GM21515 (cell line): Measurements from ENCODE around the gene TSPAN11.

Source experiments
- ATAC-seq: cut with Tn5 transposase; IDR thresholded peaks from one replicate; pipeline ENCODE4 v1.9.1; 2021; ENCODE audit not compliant: unreplicated experiment

TSPAN11 gene

DNA sequence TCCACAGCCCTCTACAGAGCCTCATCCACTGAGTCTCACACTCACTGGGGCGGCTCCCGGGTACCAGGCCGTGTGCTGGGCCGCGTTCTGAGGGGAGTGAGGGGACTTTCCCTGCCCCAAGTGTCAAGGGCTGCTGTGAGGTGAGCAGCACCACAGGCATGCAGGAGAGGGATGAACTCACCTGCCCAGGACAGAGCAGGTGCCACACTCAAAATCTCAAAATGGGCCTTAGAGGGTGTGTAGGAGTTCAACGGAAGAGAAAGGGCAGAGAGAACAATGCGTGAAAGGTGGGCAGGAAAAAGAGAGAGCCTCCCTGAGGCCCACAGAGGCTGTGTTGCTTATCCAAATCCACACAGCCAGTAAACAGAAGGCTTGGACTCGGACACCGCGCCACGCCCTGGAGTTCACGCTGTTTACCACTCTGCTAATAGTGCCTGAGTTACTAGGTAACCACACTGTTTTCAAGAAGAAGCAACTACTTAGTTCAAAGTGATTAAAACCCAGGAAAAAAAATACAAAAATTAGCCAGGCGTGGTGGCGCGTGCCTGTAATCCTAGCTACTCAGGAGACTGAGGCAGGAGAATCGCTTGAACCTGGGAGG is 32.7 kb downstream of the TSPAN11 start:
- no peak for ATAC-seq

DNA sequence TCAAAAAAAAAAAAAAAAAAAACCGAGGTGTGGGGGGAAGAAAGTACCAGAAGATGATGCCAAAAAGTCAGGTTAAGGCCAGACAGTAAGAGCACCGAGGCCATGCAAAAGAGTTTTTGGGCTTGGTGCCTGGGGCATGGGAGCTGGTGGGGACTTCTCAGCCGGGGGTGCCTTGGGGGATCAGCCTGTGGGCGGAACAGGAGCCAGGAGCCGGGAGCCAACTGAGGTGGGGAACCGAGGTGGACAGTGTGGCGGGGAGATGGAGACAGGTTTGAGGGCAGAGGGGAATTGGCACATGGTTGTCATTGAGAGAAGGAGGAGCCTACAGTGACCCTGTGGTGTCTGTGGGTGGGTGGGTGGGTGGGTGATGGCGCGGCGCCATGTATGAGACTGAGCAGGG is 33.2 kb downstream of the TSPAN11 start:
- no peak for ATAC-seq

DNA sequence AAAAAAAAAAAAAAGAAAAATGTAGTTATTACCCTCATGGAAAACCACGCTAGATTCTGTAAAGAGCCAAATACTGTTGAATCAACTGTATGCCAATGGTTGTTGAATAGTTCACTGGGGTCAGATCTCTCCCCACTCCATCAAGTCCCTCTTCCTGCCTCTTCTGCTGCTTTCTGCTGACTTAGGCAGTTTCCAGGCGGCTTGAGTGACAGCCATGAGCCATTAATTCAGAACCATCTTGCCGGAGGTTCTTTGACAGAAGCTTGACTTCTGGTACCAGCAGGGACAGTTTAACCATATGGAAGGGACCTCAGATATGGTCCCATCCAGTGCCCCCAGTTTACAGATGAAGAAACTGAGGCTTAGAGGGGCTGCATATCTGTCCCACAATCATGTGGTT is 34.5 kb downstream of the TSPAN11 start:
- no peak for ATAC-seq

DNA sequence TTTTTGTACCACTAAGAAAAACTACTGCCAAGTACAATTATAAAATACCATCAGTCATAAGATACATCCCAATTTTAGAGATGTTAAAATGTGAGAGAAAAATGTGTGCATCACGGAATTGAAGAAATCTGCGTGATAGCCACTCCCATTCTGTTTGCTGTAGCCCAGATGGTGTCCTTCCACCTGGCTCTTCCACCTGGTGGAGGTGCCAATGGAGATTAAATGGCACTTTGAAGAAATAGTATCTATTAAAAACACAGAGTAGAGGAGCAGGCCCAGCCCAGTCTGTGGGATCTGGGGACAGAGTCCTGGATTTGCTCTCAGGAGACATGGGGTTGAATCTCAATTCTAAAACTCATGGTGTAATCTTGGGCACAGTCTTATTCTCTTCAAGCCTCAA is 35.5 kb downstream of the TSPAN11 start:
- no peak for ATAC-seq

DNA sequence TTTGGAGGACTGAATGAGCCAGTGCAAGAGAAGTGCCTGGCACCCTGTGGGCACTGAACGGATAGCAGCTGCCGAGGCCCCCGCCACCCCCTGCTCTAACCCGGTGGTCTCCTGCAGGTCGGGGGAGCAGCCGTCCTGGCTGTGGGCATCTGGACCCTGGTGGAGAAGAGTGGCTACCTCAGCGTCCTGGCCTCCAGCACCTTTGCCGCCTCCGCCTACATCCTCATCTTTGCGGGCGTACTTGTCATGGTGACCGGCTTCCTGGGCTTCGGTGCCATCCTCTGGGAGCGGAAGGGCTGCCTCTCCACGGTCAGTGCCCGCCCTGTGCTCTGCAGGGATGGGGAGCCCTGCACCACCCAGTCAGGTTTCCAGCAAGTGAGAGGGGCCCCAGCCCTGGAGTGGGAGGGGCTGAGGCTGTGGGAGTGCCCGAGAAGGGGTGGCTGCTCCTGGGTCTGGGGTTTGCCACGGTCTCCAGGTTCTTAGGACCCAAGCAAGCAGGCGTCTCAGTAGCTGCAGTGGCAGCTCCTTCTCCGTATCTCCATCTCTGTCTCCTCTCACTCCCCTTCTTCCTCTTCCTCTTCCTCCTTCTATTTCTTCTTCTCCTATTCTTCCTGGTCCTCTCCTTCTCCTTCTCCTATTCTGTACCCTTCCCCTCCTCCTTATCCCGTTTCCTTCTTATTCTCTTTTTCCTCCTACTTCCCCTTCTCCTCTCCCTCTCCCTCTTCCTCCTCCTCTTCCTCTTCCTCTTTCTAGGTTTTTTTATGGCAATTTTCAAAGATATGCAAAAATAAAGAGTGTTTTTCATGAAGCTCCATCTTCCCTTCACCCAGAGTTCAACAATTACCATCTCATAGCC is 37.4 kb downstream of the TSPAN11 start:
- no peak for ATAC-seq

DNA sequence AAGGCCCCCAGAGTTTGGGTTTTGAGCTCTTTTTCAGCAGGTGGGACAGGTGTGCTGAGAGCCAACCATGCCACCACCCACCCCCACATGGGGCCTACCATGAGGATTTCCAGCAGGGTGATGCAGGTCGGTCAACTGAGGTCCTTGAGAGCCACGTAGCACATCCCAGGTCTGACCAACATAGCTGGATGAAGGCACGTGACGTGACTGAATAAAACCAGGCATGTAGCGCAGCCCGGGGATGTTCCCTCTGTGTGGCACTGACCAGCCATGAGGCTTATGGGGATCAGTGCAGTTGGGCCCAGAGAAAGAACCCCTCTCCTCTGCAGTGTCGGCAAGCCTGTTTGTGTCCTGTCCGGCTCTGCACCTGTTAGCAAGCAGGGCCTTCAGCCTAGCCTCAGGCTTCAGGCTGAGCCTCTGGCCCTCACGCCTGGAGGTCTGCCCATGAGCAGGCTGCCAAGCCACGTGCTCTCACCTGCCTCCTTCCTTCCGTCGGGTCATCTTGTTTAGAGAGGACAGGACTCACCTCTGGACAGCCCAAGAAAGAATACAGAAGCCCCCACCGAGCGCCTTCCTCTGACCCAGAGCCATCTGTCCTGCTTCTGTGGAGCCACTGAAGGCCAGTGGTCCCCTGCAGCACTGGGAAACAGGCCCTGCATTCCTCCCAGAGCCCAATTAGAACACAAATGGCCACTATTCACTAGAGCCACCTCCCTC is 38.5 kb downstream of the TSPAN11 start:
- ATAC-seq = no peak

DNA sequence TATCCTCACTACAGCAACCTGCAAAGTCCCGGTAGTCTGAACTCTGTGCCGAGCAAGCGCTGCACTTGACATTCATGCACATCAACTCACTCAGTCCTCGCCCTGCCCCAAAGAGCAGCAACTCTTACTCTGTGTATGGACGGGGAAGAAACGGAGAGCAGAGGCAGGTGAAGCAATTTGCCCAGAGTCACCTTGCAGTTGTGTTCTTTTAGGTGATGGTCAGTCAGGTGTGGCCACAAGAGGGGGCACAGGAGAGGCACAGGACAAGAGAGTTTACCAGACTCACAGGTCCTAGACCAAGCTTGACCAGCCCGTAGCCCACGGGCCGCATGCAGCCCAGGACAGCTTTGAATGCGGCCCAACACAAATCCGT is 39.1 kb downstream of the TSPAN11 start:
- no peak for ATAC-seq

DNA sequence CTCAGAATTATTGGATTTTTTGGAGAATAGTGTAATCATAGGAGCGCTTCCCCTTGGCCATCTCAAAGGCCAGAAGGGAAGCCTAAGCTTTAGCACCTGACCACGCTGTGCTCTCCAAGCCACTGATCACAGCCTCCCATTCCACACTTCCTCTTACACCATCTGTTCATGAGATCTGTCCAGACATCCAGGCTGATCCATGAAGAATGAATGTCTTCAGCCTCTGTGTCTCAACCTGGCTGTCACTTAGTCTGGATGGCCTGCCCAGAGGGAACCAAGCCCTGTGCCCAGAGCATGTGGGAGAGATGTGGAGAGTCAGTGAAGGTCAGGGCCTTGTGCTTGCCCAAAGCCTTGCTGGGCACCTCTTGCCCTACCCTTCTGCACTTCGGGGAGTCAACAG is 40.5 kb downstream of the TSPAN11 start:
- ATAC-seq = no peak

DNA sequence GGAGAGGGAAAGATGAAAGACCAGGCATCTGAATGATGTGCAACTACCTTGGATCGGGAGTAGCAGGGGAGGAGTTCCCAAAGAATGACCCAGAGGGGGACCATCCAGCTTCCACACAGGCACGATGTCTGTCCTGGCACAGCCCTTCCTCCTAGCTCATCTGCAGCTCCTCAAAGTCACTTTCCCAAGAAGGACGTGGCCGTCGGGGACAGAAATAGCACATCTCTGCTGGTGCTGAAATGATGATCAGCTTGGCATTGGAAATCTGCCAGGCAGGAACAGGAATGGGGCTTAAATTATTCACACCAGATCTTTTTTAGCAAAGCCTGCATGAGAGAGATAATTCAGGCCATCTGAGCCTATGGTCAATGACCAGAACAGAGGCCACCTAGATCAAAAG is 41.7 kb downstream of the TSPAN11 start:
- ATAC-seq = no peak

DNA sequence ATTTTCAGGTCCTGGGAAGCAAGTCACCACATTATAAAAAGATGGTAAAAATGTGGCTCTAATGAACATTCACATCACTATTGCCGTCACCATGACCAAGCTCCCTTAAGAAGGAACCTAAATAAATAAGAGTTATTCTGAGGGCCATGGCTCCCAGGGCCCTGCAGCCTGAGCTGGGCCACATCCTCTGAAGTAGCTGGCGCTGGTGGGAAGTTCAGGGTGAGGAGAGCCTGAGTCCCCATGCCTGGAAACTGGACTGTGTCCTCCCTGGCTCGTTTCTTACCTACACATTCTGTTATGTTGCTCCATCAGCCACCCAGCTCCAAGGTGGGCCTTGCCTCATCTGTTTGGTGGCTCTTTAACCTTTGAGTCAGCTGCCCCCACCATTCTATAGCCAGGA is 42.5 kb downstream of the TSPAN11 start:
- ATAC-seq = no peak

DNA sequence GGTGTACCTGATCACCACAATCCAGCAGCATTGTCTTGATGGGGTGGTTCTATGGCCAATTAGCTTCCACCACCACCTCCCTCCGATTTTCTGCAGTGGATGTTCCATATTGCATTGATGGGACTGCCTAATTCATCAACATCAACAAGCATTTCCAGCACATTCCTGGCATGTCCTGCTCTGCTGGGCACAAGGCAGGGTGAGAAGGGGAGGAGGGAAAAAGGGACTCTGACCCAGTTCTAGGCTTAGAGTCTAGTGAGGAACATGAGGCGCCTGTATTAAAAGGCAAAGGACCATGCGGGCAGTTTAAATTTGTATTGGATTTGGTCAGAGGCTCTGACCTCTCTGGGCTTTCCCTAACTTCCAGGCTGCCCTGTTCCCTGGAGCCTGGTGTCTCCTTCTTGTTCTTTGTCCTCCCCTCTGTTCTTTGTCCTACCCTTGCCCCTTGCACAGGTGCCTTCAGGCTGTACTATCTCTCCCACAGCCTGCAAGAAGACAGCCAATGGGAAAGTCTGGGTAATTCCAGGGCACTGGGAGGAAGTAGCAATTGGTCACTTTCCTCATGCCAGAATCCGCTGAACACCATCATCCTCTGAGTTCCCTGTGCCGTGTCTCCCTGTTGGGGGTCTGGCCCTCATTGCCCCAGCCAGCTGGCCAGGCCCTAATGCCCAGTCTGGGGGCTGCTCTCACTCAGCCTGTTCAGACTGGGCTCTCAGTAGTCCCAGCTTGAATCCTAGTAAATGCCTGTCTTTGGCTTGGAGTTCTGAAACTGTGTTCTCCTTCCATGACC is 43.3 kb downstream of the TSPAN11 start:
- no peak for ATAC-seq

DNA sequence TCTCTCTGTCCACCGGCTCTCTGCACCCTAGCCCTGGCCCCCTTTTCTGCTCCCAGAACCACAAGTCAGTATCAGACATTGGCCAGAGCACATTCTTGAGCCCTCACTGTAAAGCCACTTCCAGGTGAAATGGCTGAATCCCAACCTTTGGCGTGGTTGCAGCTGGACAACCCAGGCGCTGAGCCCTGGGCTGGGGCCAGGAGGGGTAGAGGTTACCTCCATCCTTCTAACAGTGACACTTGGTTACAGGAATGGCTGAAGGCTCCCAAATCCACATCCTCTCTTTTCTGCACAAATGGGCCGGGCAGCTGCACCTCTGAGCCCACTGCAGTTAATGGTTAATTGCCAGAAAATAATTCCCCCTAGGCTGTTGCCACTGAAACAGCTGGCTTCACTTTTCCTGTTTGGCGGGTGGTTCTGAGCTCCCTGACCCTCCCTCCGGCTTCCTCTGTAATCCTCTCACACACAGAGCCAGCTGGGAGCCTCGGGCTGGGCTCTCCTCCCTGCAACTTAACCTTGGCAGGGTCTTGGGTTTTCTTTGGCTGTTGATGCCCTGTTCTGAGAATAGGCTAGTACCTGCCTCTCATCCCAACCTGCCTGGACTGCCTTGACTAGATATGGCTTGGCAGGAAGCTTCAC is 44.1 kb downstream of the TSPAN11 start:
- no peak for ATAC-seq

DNA sequence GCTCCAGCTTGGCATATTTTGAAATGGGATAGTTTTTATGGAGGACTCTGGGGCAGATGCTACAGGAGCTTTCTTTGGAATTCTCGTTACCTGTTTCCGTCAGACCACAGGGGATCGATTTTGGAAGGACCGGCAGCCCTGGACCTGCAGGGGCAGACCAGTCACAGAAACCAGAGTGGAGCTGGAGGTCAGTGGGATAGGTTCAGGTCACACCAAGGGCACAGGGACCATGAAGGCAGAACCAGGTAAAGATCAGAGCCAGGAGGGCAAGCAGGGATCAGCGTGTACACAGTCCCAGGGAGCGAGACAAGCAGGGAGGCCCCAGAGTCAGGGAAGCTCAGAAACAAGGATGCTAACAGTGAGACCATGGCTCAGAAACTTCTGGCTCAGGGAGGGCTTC is 45.5 kb downstream of the TSPAN11 start:
- ATAC-seq = no peak

DNA sequence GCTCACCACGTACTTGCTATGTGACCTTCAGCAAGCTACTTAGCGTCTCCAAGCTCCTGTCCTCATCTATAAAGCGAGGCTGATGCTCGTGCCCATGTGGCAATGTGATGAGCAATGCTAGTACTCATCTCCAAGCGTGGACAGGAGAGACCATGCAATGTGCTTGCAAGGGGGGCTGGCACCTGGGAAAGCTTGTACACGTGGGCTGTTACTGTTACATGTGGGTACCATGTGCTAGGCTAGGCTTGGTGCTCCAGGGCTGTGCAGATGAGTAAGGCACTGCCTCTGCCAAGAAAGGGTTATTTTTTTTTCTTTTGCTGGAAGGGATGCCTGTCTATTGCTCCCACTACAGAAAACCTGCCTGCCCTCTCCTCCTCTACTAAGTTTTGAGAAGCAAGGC is 46.6 kb downstream of the TSPAN11 start:
- no peak for ATAC-seq

DNA sequence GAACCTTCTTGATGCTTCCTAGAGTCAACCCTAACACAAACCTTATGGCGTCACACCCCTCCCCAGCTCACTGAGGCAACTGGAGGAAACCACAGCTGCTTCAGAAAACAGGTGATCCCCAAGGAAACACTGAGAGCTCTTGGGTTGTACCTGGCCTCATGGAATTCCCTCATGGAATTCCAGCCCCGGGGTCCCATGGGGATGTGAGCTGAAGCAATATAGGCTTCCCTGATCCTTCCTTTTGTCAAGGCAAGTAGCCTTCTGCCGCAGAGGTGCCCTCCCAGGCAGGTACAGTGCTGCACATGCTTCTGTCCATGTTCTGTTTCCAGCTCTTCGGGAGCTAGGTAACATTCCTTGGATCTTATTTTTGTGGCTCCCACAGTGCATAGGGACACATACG is 47.3 kb downstream of the TSPAN11 start:
- no peak for ATAC-seq

DNA sequence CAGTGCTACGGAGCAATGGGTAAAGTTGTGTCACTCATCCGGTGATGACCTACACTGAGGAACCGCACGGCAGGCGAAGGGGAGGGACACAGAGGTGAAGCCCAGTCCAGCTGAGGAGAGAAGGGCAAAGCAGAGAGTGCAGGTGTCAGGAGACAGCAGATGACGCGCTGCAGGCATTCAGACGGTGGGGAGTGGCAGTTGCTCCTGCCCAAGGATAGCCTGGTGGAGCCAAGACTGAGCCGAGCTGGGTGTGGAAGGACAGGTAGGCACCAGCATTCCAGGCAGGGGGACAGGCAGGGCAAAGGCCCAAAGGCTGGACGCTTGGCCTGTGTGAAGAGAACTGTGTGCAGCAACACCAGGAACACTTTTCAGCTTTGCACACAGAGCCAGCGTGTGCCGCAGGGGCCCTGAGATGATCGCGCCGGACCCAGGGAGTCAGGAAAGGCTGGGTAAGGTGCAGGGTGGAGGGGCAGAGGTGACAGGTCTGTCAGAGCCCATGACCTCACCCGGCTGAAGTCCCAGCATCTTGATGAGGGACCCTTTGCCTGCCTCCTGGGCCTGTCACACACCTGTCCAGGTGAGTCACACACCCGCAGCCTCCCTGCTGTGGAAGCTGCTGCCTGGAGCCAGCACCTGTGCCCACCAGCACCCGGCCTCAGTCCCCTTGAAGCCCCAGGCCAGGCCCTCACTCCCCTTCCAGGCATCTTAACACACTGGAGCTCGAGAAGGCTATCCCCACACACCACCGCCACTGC is 48.4 kb downstream of the TSPAN11 start:
- ATAC-seq = no peak

DNA sequence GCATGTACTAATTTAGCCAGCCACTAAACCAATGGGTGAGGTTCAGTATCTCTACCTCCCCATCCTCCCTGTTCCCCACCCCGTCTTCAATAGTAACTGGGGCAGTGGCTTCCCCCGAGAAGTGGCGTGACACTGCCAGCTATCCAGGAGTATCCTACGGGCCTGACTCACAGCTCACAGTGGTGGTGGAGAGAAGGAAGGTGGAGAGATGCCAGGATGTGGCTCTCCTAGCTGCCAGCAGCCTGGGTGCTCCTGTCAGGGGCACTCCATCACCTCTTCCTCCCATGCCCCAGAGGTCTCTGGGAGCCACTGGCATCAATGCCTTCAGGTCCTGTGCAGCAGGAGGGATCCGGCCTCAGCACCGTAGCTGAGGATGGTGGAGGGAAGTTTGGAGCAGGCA is 49.0 kb downstream of the TSPAN11 start:
- ATAC-seq = no peak

DNA sequence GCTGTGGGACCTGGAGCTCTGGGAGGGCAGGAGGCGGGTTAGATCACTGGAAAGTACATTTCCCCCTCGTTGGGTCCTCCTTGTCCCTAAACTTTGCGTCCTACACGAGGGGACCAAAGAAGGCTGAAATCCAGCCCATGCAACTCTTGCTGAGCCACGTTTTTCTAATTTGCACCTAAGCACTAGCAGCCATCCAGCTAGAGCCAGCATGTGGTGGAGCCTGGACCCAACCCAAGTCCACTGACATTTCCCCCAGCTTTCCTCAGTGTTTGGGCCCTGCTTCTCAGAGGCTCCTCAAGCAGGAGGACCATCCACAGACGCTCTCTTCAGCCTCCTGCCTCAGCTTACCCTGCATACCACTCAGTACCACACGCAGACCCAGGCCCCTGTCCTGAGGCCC is 49.7 kb downstream of the TSPAN11 start:
- ATAC-seq = no peak

DNA sequence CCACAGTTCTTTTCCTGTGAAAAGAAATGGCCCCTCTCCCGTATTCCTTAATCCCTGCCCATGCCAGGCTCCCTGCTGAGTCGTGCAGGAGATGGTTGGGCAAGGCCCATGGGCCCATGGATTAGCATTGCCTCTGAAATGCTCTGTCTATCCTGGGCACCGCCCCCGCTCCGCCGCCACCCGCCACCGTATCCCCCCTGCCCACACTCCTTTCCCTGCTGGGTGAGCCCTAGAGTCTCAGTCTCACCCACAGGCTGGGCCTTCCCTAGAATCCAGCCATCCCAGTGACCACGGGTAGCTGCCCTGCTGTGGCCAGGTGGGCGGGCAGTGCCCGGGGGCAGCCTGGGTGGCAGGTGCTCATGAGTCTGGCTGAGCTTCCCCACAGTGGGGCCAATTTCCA is 50.6 kb downstream of the TSPAN11 start:
- no peak for ATAC-seq
